IMR-90 (cell line): Measurements from ENCODE around the gene AFDN. TPM values are rescaled to one million over a fixed set of nuclear protein-coding genes. Genes with fewer than 3 reads are reported as not detected.

Experiments
- ATAC-seq: fragments of 200-7000 bp; cut with Tn5 transposase; 2 replicates; pipeline ENCODE4 v1.9.1; 2020; ENCODE audit warnings: low read depth, mild to moderate bottlenecking, moderate library complexity
- BruUV-seq: library from RNA; stranded (reverse); fragments of 400-500 nt; replicated peaks from 2 replicates; lab custom pipeline; 2021; lab: Mats Ljungman, UMichigan
- CTCF ChIA-PET: fragments of 300-600 bp; formaldehyde crosslinking; extraction: SDS; loops from one replicate; lab custom pipeline; 2021; ENCODE audit warnings: antibody characterized with exemption; lab: Yijun Ruan, JAX
- POLR2A ChIA-PET: fragments of 300-600 bp; sonication (Branson Sonifier 250); formaldehyde crosslinking; loops from one replicate; lab custom pipeline; 2022; ENCODE audit warnings: antibody characterized with exemption; ENCODE audit not compliant: unreplicated experiment; lab: Charles Lee
- DNase-seq: peaks from one replicate; pipeline ENCODE4 v3.0.0; 2013
- H2AFZ ChIP-seq: replicated peaks from 2 replicates; pipeline ENCODE3; 2013; ENCODE audit warnings: low read length, mild to moderate bottlenecking; ENCODE audit not compliant: poor library complexity
- H2AK5ac ChIP-seq: 2 replicates; pipeline ENCODE4 v1.6.1; 2013; ENCODE audit warnings: low read depth, low read length, inconsistent platforms
- H2AK9ac ChIP-seq: replicated peaks from 2 replicates; pipeline ENCODE3; 2013; ENCODE audit warnings: mild to moderate bottlenecking, low read depth, low read length, moderate library complexity; ENCODE audit not compliant: poor library complexity
- H2BK120ac ChIP-seq: 2 replicates; pipeline ENCODE4 v1.6.1; 2013; ENCODE audit warnings: low read depth, low read length, inconsistent platforms
- H2BK15ac ChIP-seq: 3 replicates; pipeline ENCODE4 v1.6.1; 2013; ENCODE audit warnings: low read depth, low read length, inconsistent platforms
- H2BK20ac ChIP-seq: 2 replicates; pipeline ENCODE4 v1.6.1; 2013; ENCODE audit warnings: low read depth, mild to moderate bottlenecking, inconsistent platforms, low read length, moderate library complexity
- H2BK5ac ChIP-seq: 2 replicates; pipeline ENCODE4 v1.6.1; 2013; ENCODE audit warnings: mild to moderate bottlenecking, low read depth, low read length, inconsistent platforms; ENCODE audit not compliant: poor library complexity, severe bottlenecking
- H3K14ac ChIP-seq: replicated peaks from 2 replicates; pipeline ENCODE4 v1.6.1; 2013; ENCODE audit warnings: low read depth, low read length, inconsistent platforms
- H3K18ac ChIP-seq: 2 replicates; pipeline ENCODE4 v1.6.1; 2013; ENCODE audit warnings: low read depth, low read length, control low read depth
- H3K23ac ChIP-seq: 2 replicates; pipeline ENCODE4 v1.6.1; 2013; ENCODE audit warnings: low read depth, low read length, inconsistent platforms
- H3K27ac ChIP-seq: 2 replicates; pipeline ENCODE4 v1.5.1; 2013; ENCODE audit warnings: mild to moderate bottlenecking, control low read depth, low read length; ENCODE audit not compliant: insufficient read depth
- H3K27me3 ChIP-seq: 2 replicates; pipeline ENCODE4 v1.6.1; 2013; ENCODE audit warnings: low read length; ENCODE audit not compliant: control insufficient read depth, insufficient read depth
- H3K36me3 ChIP-seq: 2 replicates; pipeline ENCODE4 v1.6.1; 2013; ENCODE audit warnings: low read length, mixed read lengths; ENCODE audit not compliant: control insufficient read depth, insufficient read depth
- H3K4ac ChIP-seq: 2 replicates; pipeline ENCODE4 v1.6.1; 2013; ENCODE audit warnings: low read depth, low read length, inconsistent platforms
- H3K4me1 ChIP-seq: 2 replicates; pipeline ENCODE4 v1.6.1; 2013; ENCODE audit warnings: low read length, mixed read lengths; ENCODE audit not compliant: control insufficient read depth, insufficient read depth
- H3K4me2 ChIP-seq: 2 replicates; pipeline ENCODE4 v1.6.1; 2013; ENCODE audit warnings: low read depth, mild to moderate bottlenecking, control low read depth, low read length, moderate library complexity
- H3K4me3 ChIP-seq: 2 replicates; pipeline ENCODE4 v1.5.1; 2013; ENCODE audit warnings: low read depth, mild to moderate bottlenecking, control low read depth, low read length, moderate library complexity; ENCODE audit not compliant: insufficient read depth
- H3K56ac ChIP-seq: 2 replicates; pipeline ENCODE4 v1.6.1; 2013; ENCODE audit warnings: low read length, inconsistent platforms; ENCODE audit not compliant: insufficient read depth; ENCODE audit errors: extremely low read depth
- H3K79me1 ChIP-seq, 2 experiments: 2 replicates each; pipeline ENCODE4 v1.6.1; 2013; ENCODE audit warnings: low read length in 2 of 2, inconsistent platforms in 1 of 2, low read depth in 1 of 2
- H3K9ac ChIP-seq: 2 replicates; pipeline ENCODE4 v1.6.1; 2013; ENCODE audit warnings: low read depth, low read length, control low read depth
- H3K9me1 ChIP-seq: 2 replicates; pipeline ENCODE4 v1.6.1; 2013; ENCODE audit warnings: low read length, inconsistent platforms; ENCODE audit not compliant: insufficient read depth
- H3K9me3 ChIP-seq: 2 replicates; pipeline ENCODE4 v1.6.1; 2013; ENCODE audit warnings: low read length; ENCODE audit not compliant: control insufficient read depth, insufficient read depth
- H4K20me1 ChIP-seq: 2 replicates; pipeline ENCODE4 v1.6.1; 2013; ENCODE audit warnings: low read length, inconsistent platforms; ENCODE audit not compliant: insufficient read depth
- H4K5ac ChIP-seq: 2 replicates; pipeline ENCODE4 v1.6.1; 2013; ENCODE audit warnings: mild to moderate bottlenecking, low read depth, low read length, control low read depth
- H4K8ac ChIP-seq, 2 experiments: 2 replicates each; pipeline ENCODE4 v1.6.1; 2013; ENCODE audit warnings: low read depth in 2 of 2, low read length in 2 of 2, control low read depth in 1 of 2, inconsistent platforms in 1 of 2
- H4K91ac ChIP-seq: 2 replicates; pipeline ENCODE4 v1.6.1; 2013; ENCODE audit warnings: low read depth, low read length, inconsistent platforms; ENCODE audit not compliant: insufficient read depth
- BHLHE40 ChIP-seq: fragments of 150-350 bp; IDR thresholded peaks from 2 replicates; pipeline ENCODE4 v1.6.1; 2016; ENCODE audit warnings: mild to moderate bottlenecking, low read depth, low read length
- CEBPB ChIP-seq: IDR thresholded peaks from 2 replicates; pipeline ENCODE4 v1.6.1; 2012; ENCODE audit warnings: low read depth, low read length, improper control_type of control experiment
- CHD1 ChIP-seq: IDR thresholded peaks from 2 replicates; pipeline ENCODE4 v1.6.1; 2012; ENCODE audit warnings: low read depth, low read length, improper control_type of control experiment
- FOS ChIP-seq: fragments of 150-350 bp; IDR thresholded peaks from 2 replicates; pipeline ENCODE4 v1.6.1; 2016; ENCODE audit warnings: low read depth, low read length
- MAFK ChIP-seq: IDR thresholded peaks from 2 replicates; pipeline ENCODE4 v1.6.1; 2012; ENCODE audit warnings: low read depth, low read length, improper control_type of control experiment
- MAZ ChIP-seq: IDR thresholded peaks from 2 replicates; pipeline ENCODE4 v1.6.1; 2012; ENCODE audit warnings: low read depth, mild to moderate bottlenecking, low read length, improper control_type of control experiment, moderate library complexity, borderline replicate concordance
- MXI1 ChIP-seq: IDR thresholded peaks from 2 replicates; pipeline ENCODE4 v1.6.1; 2012; ENCODE audit warnings: low read depth, mild to moderate bottlenecking, low read length, moderate library complexity, borderline replicate concordance
- NFE2L2 ChIP-seq: fragments of 150-350 bp; IDR thresholded peaks from 2 replicates; pipeline ENCODE4 v1.6.1; 2016; ENCODE audit warnings: low read depth, mild to moderate bottlenecking, low read length
- POLR2A ChIP-seq: IDR thresholded peaks from 2 replicates; pipeline ENCODE4 v1.6.1; 2012; ENCODE audit warnings: mild to moderate bottlenecking, low read depth, low read length
- RAD21 ChIP-seq: IDR thresholded peaks from 2 replicates; pipeline ENCODE4 v1.6.1; 2012; ENCODE audit warnings: low read length, improper control_type of control experiment
- RCOR1 ChIP-seq: IDR thresholded peaks from 2 replicates; pipeline ENCODE4 v1.6.1; 2012; ENCODE audit warnings: mild to moderate bottlenecking, low read length, improper control_type of control experiment; ENCODE audit not compliant: insufficient replicate concordance
- RFX5 ChIP-seq: IDR thresholded peaks from 2 replicates; pipeline ENCODE4 v1.8.0; 2012; ENCODE audit warnings: low read depth, mild to moderate bottlenecking, low read length, moderate library complexity
- SMC3 ChIP-seq: fragments of 150-350 bp; IDR thresholded peaks from 2 replicates; pipeline ENCODE4 v1.6.1; 2016; ENCODE audit warnings: low read depth, mild to moderate bottlenecking, antibody characterized with exemption, low read length, moderate library complexity
- USF2 ChIP-seq: fragments of 150-350 bp; IDR thresholded peaks from 2 replicates; pipeline ENCODE4 v1.6.1; 2017; ENCODE audit warnings: mild to moderate bottlenecking, antibody characterized with exemption, low read length, low read depth
- WGBS, 2 experiments: methylation state at CpG; one replicate each; pipeline versions ENCODE4 v1.1.5 to v1.1.7; 2013; ENCODE audit warnings: missing lambda C conversion rate in 2 of 2; ENCODE audit not compliant: insufficient read length in 1 of 2; ENCODE audit errors: extremely low coverage in 2 of 2; 5-methylcytosine and 5-hydroxymethylcytosine counted together
- dilution Hi-C: fragments of 300-500 bp; cut with HindIII; formaldehyde crosslinking; loops from one replicate; pipeline ENCODE4 v1.14.3; 2018; ENCODE audit warnings: low sequenced_read_pairs; ENCODE audit not compliant: unreplicated experiment
- in situ Hi-C: fragments of 300-500 bp; cut with MboI; formaldehyde crosslinking; loops from 3 replicates; pipeline ENCODE4 v1.14.3; 2019; ENCODE audit warnings: low sequenced_read_pairs, inconsistent platforms, mixed read lengths
- intact Hi-C: fragments of 100-400 bp; cut with micrococcal nuclease; formaldehyde crosslinking; loops from 2 replicates; pipeline ENCODE4 v1.10.0; 2022
- polyA plus RNA-seq, 3 experiments: library from polyadenylated mRNA; depleted of rRNA; stranded (reverse); fragments of >200 nt; gene quantifications; 2 replicates each; pipeline ENCODE4 v1.2.3, GENCODE V29; 2012; ENCODE audit warnings: low replicate concordance in 1 of 3
- total RNA-seq: library from RNA; depleted of rRNA; stranded (reverse); fragments of >200 nt; gene quantifications from 2 replicates; pipeline ENCODE4 v1.2.3, GENCODE V29; 2012
- TF ChIP-seq, protein P1 (sequence below): fragments of 150-350 bp; IDR thresholded peaks from 2 replicates; pipeline ENCODE4 v1.6.1; 2016; ENCODE audit warnings: low read depth, mild to moderate bottlenecking, low read length, moderate library complexity, borderline replicate concordance
- TF ChIP-seq, protein P2 (sequence below): conservative IDR thresholded peaks from 2 replicates; pipeline ENCODE4 v1.5.1; 2012; ENCODE audit warnings: mild to moderate bottlenecking, low read depth, low read length, improper control_type of control experiment

Gene AFDN
- total and polyA plus RNA-seq, 2 of the 4 experiments (the other 2 are of a cell fraction), result 11.6 to 20.8 TPM

DNA sequence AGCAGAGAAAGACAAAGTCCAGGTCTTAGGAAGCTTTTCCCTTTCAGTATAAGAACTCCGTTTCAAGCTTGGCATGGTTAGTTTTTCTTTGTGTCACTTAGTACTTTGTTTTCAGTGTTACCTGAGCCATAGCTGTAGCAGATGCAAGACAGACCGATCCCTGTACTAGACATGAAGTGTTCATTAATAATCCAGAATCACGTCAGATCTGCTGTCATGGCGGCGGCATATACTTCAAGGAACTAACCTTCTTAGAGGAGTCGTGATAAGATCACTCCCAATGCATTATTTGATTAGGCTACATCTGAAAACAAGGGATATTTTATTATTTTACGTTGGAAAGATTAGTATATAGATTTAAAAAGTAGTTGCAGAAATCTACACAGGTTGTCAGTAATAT, 83.9 kb downstream of the AFDN start:
- ATAC-seq (no peak), DNase-seq (no peak)
- Histone ChIP-seq H3K27ac (no peak overlapping the region), H4K20me1 (no peaks in the 10 kb centered on the region), H3K18ac (no peak overlapping the region), H3K9me1 (peaks cover 3% of the 10 kb centered on the region; the same call in 1 of the 2 replicates), H4K8ac (no peak overlapping the region), H3K4ac (no peak overlapping the region), H3K79me1 (no peaks in the 10 kb centered on the region), H2AFZ (no peak overlapping the region), H3K9me3 (no peaks in the 10 kb centered on the region), H3K14ac (no peak overlapping the region), H3K36me3 (peaks cover 6% of the 10 kb centered on the region), H3K4me3 (no peak overlapping the region), H3K56ac (no peak overlapping the region), H2AK9ac (no peak overlapping the region), H3K9ac (no peak overlapping the region), H2BK5ac (no peak overlapping the region), H3K27me3 (no peaks in the 10 kb centered on the region), H2BK20ac (no peak overlapping the region), H3K23ac (no peak overlapping the region), H4K5ac (no peak overlapping the region), H3K4me1 (no peaks in the 10 kb centered on the region), H2AK5ac (no peak overlapping the region), H2BK15ac (no peak overlapping the region), H3K4me2 (no peak overlapping the region), H4K91ac (no peak overlapping the region), H2BK120ac (no peak overlapping the region)
- intact Hi-C loops (no loop called here), in situ Hi-C loops (loop anchor here (25.0 kb wide), 1 partner anchor 977 kb away; no protein-coding TSS in a partner anchor), dilution Hi-C loops (no loop called here)
- ChIA-PET POLR2A (no interaction called here), CTCF (no interaction called here)
- BruUV-seq, result no TSS peak
- WGBS, 2 experiments, result no CpG with 5 or more reads among the region's 7 CpGs
- TF ChIP-seq RAD21, result no peak
- no peak for TF ChIP-seq BHLHE40
- no peak for TF ChIP-seq MXI1
- TF ChIP-seq NFE2L2, result no peak
- TF ChIP-seq, protein P1, sequence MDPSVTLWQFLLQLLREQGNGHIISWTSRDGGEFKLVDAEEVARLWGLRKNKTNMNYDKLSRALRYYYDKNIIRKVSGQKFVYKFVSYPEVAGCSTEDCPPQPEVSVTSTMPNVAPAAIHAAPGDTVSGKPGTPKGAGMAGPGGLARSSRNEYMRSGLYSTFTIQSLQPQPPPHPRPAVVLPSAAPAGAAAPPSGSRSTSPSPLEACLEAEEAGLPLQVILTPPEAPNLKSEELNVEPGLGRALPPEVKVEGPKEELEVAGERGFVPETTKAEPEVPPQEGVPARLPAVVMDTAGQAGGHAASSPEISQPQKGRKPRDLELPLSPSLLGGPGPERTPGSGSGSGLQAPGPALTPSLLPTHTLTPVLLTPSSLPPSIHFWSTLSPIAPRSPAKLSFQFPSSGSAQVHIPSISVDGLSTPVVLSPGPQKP, result no peak
- TF ChIP-seq MAZ, result no peak
- no peak for TF ChIP-seq RFX5
- no peak for TF ChIP-seq USF2
- no peak for TF ChIP-seq MAFK
- TF ChIP-seq, protein P2, sequence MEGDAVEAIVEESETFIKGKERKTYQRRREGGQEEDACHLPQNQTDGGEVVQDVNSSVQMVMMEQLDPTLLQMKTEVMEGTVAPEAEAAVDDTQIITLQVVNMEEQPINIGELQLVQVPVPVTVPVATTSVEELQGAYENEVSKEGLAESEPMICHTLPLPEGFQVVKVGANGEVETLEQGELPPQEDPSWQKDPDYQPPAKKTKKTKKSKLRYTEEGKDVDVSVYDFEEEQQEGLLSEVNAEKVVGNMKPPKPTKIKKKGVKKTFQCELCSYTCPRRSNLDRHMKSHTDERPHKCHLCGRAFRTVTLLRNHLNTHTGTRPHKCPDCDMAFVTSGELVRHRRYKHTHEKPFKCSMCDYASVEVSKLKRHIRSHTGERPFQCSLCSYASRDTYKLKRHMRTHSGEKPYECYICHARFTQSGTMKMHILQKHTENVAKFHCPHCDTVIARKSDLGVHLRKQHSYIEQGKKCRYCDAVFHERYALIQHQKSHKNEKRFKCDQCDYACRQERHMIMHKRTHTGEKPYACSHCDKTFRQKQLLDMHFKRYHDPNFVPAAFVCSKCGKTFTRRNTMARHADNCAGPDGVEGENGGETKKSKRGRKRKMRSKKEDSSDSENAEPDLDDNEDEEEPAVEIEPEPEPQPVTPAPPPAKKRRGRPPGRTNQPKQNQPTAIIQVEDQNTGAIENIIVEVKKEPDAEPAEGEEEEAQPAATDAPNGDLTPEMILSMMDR, result no peak
- TF ChIP-seq CHD1, result no peak
- no peak for TF ChIP-seq SMC3
- no peak for TF ChIP-seq POLR2A
- TF ChIP-seq RCOR1, result no peak
- no peak for TF ChIP-seq CEBPB
- TF ChIP-seq FOS, result no peak
